LNCAP (cell line): Measurements from ENCODE around the gene SNRNP27.

Source experiments
- TF ChIP-seq, protein P1 (sequence below): fragments of 450-650 bp; IDR thresholded peaks from 2 replicates; pipeline ENCODE4 v1.5.1; 2017; ENCODE audit warnings: mild to moderate bottlenecking

The SNRNP27 gene

DNA sequence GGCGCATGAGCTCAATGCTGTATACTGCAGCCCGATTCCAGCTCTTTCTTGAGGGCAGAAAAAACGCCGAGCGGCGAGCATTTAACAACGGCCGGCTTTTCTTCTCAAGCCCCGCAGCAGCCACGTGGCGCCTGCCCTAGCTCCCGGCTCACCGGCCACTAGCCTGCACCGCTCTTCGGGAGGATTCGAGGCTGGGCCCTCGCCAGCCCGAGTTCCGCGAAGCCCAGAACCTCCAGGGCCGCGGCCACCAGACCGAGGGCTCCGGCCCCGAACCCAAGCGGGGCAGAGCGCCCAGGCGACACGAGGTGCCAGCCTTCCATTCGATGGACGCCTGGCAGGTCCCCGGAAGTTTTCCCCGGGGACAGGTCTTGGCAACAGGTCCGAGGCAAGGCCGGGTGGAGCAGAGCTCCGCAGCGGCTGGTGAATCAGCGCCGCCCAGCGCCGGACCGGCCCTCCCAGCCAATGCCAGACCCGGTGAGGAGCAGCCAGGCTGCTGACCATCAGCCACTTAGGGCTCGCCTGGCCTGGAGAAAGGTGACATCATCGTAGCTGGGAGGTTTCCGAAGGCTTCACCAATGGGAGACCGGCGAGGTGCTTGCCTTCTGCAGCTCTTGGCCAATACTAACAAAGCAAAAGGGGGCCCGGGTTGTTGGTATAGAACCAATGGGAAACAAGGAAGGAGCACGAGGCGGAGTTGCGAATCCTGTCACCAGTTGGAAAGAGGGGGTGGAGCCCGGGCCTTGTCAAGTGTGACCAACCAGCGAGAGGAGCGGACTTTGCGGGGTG is 20.6 kb downstream of the SNRNP27 start:
- TF ChIP-seq, protein P1, sequence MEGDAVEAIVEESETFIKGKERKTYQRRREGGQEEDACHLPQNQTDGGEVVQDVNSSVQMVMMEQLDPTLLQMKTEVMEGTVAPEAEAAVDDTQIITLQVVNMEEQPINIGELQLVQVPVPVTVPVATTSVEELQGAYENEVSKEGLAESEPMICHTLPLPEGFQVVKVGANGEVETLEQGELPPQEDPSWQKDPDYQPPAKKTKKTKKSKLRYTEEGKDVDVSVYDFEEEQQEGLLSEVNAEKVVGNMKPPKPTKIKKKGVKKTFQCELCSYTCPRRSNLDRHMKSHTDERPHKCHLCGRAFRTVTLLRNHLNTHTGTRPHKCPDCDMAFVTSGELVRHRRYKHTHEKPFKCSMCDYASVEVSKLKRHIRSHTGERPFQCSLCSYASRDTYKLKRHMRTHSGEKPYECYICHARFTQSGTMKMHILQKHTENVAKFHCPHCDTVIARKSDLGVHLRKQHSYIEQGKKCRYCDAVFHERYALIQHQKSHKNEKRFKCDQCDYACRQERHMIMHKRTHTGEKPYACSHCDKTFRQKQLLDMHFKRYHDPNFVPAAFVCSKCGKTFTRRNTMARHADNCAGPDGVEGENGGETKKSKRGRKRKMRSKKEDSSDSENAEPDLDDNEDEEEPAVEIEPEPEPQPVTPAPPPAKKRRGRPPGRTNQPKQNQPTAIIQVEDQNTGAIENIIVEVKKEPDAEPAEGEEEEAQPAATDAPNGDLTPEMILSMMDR = no peak; the same call in 1 of the 2 replicates

DNA sequence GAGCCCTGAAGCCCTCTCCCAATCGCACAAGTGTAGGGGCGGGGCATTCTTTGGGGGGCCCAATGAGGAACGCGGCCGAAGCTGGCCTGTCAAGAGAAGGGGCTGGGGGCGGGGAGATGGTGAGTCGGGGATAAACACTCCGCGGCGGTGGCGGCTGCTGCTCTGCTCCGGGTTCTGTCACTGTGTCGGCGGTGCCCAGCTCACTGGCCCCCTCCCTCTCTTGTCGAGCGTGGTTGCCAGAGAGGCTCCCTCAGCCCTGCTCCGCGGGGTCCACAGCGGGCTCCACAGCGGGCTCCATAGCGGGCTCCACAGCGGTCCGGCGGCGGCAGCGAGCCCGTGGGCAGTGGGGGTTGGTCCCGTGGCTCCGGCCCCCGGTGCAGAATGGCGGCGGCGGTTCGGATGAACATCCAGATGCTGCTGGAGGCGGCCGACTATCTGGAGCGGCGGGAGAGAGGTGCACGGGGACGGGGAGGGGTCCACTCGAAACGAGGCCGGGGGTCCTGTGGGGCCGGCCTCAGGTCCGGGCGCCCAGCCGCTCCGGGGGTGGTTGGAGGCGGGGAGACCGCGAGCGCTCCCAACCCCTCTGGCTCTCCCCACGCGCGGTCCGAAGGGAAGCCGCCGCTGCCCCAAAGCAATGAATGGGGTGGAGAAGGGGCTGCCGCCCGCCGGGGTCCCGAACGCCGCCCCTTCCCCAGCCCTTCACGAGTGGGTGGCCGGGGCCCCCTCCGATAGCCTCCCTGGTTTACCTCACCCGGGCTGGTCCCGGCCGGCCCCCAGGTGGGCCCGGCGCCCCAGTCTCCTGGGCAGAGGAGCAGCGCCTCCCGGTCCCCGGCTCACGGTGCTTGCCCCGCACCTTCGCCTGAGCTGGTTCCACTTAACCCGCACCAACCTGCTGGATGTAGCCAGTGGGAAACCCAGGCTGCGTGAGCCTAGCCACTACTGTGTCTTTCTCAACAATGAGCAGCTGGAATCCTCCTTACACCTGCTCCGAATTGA is 21.5 kb downstream of the SNRNP27 start, which contains the start of gene MXD1:
Gene MXD1, plus strand, starts transcription at position 160 of the 996 bp plus-strand sequence. Its CDS starts 222 bp downstream, at position 382.
- TF ChIP-seq, protein P1 = no peak

GRCh38 chr2:69916106-69916505 is 22.4 kb downstream of the SNRNP27 start:
- TF ChIP-seq, protein P1 = no peak

- TF ChIP-seq, protein P1 = no peak
Measured at GRCh38 chr2:69917852-69918251, 24.1 kb downstream of the SNRNP27 start.

DNA sequence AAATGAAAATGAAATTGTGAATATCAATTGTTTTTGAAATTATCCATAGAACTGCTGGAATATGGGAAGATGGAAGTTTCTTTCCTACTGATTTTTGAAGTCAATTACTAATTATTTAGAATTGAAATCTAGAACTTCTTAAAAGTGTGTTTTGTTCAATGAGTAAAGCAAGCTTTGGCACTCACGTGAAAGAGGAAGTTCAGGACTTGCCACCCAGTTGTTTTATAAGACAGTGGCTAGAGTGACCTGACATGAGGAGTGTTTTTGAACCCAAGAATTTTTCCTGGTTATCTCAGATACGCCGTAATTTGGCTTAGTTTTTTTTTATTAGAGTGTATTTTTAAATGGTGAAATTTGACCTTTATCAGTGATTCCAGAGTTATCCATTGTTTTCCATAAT is 24.6 kb downstream of the SNRNP27 start:
- TF ChIP-seq, protein P1 = no peak

DNA sequence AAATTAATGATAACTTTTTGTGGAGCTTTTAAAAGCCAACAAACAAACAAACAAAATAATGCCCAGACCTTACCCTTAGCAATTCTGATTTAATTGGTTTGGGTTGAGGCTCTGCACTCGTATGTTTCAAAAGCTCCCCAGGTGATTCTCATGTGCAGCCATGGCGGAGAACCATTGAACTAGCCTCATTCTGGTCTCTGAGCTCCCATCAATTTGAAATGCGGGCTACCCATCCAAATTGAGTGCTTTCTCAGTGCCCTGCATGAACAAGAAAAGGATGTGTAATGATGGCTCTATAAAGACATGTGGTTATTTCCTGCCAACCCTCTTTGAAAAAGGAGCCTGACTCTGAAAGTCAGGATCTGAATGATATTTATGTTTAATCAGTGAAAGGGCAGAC is 29.4 kb downstream of the SNRNP27 start:
- TF ChIP-seq, protein P1 = no peak

GRCh38 chr2:69926849-69927515 is 33.2 kb downstream of the SNRNP27 start:
- TF ChIP-seq, protein P1 = no peak
